GM06990 (cell line): Measurements from ENCODE around the gene ACAA2.

Experiments used
- DNase-seq: peaks from one replicate; pipeline ENCODE4 v3.0.0-alpha.2; 2011; ENCODE audit not compliant: insufficient read length; ENCODE audit errors: extremely low read depth
- H3K27me3 ChIP-seq: replicated peaks from 2 replicates; pipeline ENCODE4 v1.6.0; 2011; ENCODE audit warnings: low read length; ENCODE audit not compliant: control insufficient read depth, insufficient read depth
- H3K36me3 ChIP-seq: 2 replicates; pipeline ENCODE4 v1.5.1; 2011; ENCODE audit warnings: low read length; ENCODE audit not compliant: control insufficient read depth, insufficient read depth
- H3K4me3 ChIP-seq: replicated peaks from 2 replicates; pipeline ENCODE4 v1.5.1; 2011; ENCODE audit warnings: low read depth, mild to moderate bottlenecking, control low read depth, low read length
- CTCF ChIP-seq: IDR thresholded peaks from 2 replicates; pipeline ENCODE4 v1.5.1; 2011; ENCODE audit warnings: low read length, control low read depth, mild to moderate bottlenecking, inconsistent platforms; ENCODE audit not compliant: insufficient read depth, poor library complexity, severe bottlenecking

The ACAA2 gene

GRCh38 chr18:49752095-49752457 is 61.3 kb downstream of the ACAA2 start:
- DNase-seq = no peak
- no peak for TF ChIP-seq CTCF
- Histone ChIP-seq H3K4me3 (no peak overlapping the region), H3K36me3 (no peaks in the 10 kb centered on the region), H3K27me3 (no peaks in the 10 kb centered on the region; the same call in none of the 2 replicates)

GRCh38 chr18:49751427-49752094 is 61.8 kb downstream of the ACAA2 start:
- TF ChIP-seq CTCF = no peak
- no peaks in the 10 kb centered on the region for H3K36me3 ChIP-seq

GRCh38 chr18:49749563-49749962 is 63.8 kb downstream of the ACAA2 start:
- Histone ChIP-seq H3K4me3 (no peak overlapping the region), H3K36me3 (no peaks in the 10 kb centered on the region), H3K27me3 (no peaks in the 10 kb centered on the region; the same call in none of the 2 replicates)
- no peak for TF ChIP-seq CTCF
- no peak for DNase-seq

More at GRCh38 chr18:49751427-49752094, 61.8 kb downstream of the ACAA2 start:
- DNase-seq = no peak
- H3K27me3 ChIP-seq = no peaks in the 10 kb centered on the region; the same call in none of the 2 replicates
- no peak overlapping the region for H3K4me3 ChIP-seq

GRCh38 chr18:49747876-49748275 is 65.5 kb downstream of the ACAA2 start:
- H3K27me3 ChIP-seq = no peaks in the 10 kb centered on the region; the same call in none of the 2 replicates
- TF ChIP-seq CTCF = no peak
- no peak for DNase-seq
- H3K4me3 ChIP-seq = no peak overlapping the region
- no peaks in the 10 kb centered on the region for H3K36me3 ChIP-seq

GRCh38 chr18:49745045-49746014 is 68.0 kb downstream of the ACAA2 start:
- no peak for DNase-seq
- Histone ChIP-seq H3K36me3 (no peaks in the 10 kb centered on the region), H3K27me3 (no peaks in the 10 kb centered on the region; the same call in 1 of the 2 replicates), H3K4me3 (no peak overlapping the region)
- TF ChIP-seq CTCF = no peak
